ENCODE data around the gene PIGU. TPM values are rescaled to one million over a fixed set of nuclear protein-coding genes. Genes with fewer than 3 reads are reported as not detected.

Gene PIGU
- total RNA-seq, 1 experiment from 2014 or later, result 25.1 TPM

- no peaks in the 10 kb centered on the region for H3K79me2 ChIP-seq (ENCODE audit: insufficient read depth, low read length)
- TF ChIP-seq ZFX (IDR thresholded peaks at IDR 0.05) (no peak), FOSL1 (IDR thresholded peaks at IDR 0.05; ENCODE audit: low read depth) (no peak), EZH2 (IDR thresholded peaks at IDR 0.05) (no peak), REST (IDR thresholded peaks at IDR 0.05; ENCODE audit: low read depth) (no peak), POLR2A (IDR thresholded peaks at IDR 0.05; ENCODE audit: borderline replicate concordance, extremely low read depth, insufficient read depth, insufficient read length) (no peak), SIN3A (IDR thresholded peaks at IDR 0.05; ENCODE audit: low read depth) (no peak), ZNF274 (IDR thresholded peaks at IDR 0.05; ENCODE audit: low read depth, low read length) (no peak), MAX (IDR thresholded peaks at IDR 0.05) (no peak), POLR2AphosphoS5 (IDR thresholded peaks at IDR 0.05; ENCODE audit: low read depth, low read length) (no peak), SRF (IDR thresholded peaks at IDR 0.05; ENCODE audit: low read depth) (no peak), ZBTB33 (IDR thresholded peaks at IDR 0.05; ENCODE audit: extremely low read depth, insufficient replicate concordance, low read length) (no peak), CBX3 (IDR thresholded peaks at IDR 0.05; ENCODE audit: low read depth) (no peak), CTCF (IDR thresholded peaks at IDR 0.05 in 2 of 3, conservative IDR thresholded peaks at IDR 0.05 in 1 of 3; ENCODE audit: borderline replicate concordance in 1 of 3, insufficient read depth in 1 of 3, low read depth in 2 of 3, low read length in 2 of 3) (no peak), CEBPB (IDR thresholded peaks at IDR 0.05; ENCODE audit: low read depth) (no peak), EGR1 (IDR thresholded peaks at IDR 0.05; ENCODE audit: low read depth) (no peak), RAD21 (IDR thresholded peaks at IDR 0.05; ENCODE audit: low read depth) (no peak), EZH2phosphoT487 (IDR thresholded peaks at IDR 0.05; ENCODE audit: borderline replicate concordance) (no peak), ATF3 (IDR thresholded peaks at IDR 0.05) (no peak), ELF1 (IDR thresholded peaks at IDR 0.05; ENCODE audit: borderline replicate concordance, low read depth) (no peak)
- intact Hi-C loops (cut with micrococcal nuclease), result no loop called here
- no peak overlapping the region for H2AFZ ChIP-seq (ENCODE audit: low read depth, low read length, poor library complexity, severe bottlenecking)
- ChIA-PET CTCF (no interaction called here), POLR2A (no interaction called here), RAD21 (ENCODE audit: low non-redundant PET in 1 of 2, low total read pairs in 2 of 2, uncharacterized antibody in 2 of 2, unreplicated experiment in 2 of 2) (no interaction called here)
- H3K27ac ChIP-seq (ENCODE audit: low read depth, low read length), result no peak overlapping the region
- BruUV-seq (replicated peaks), result no TSS peak
- H3K4me3 ChIP-seq (replicated peaks in 1 of 2; ENCODE audit: low read depth in 1 of 2, low read length in 2 of 2), result no peak overlapping the region
- H3K27me3 ChIP-seq (ENCODE audit: insufficient read depth, low read length), result no peaks in the 10 kb centered on the region
- no peaks in the 10 kb centered on the region for H3K9me2 ChIP-seq (ENCODE audit: insufficient read depth)
- ATAC-seq (no peak), DNase-seq (ENCODE audit: low read depth, low spot score) (no peak)
- H3K4me2 ChIP-seq (ENCODE audit: low read length), result no peak overlapping the region
- no peaks in the 10 kb centered on the region for H4K20me1 ChIP-seq (ENCODE audit: insufficient read depth)
- H3K36me3 ChIP-seq (ENCODE audit: control insufficient read depth in 1 of 2, insufficient read depth in 2 of 2, low read length in 2 of 2), result 0 out of 4 replicates have a peak, but pooled peaks cover 2 to 4% of the 10 kb centered on the region in 2 experiments
- H3K9ac ChIP-seq (ENCODE audit: low read length), result no peak overlapping the region
- no peaks in the 10 kb centered on the region for H3K4me1 ChIP-seq (ENCODE audit: control insufficient read depth in 1 of 2, insufficient read depth in 2 of 2, low read length in 2 of 2)
- H3K9me3 ChIP-seq (ENCODE audit: control insufficient read depth in 1 of 2, insufficient read depth in 1 of 2, low read depth in 1 of 2, low read length in 2 of 2), result no peaks in the 10 kb centered on the region
Measured at GRCh38 chr20:34573541-34574300, 103.2 kb downstream of the PIGU start.
